ENCODE measurements around the gene SYT17.

DNA sequence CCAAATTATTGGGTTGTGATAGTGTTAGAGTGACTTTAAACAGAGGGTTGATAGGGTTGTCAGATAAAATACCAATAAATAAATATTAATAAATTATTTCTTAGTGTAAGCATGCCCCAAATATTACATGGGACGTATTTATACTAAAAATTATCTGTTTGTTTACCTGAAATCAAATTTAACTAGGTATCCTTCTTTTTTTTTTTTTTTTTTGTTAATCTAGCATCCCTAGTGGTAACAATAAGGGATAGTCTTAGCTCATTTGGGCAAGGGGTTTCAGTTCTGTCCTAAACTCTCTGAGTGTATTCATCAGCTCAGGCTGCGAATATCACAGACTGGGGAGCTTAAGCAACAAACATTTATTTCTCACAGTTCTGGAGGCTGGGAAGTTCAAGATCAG, 118.8 kb downstream of the SYT17 start:
- TF ChIP-seq POLR2A (IDR thresholded peaks at IDR 0.05; ENCODE audit: borderline replicate concordance, extremely low read depth, insufficient read depth, insufficient read length), result no peak
- TF ChIP-seq, protein P1, sequence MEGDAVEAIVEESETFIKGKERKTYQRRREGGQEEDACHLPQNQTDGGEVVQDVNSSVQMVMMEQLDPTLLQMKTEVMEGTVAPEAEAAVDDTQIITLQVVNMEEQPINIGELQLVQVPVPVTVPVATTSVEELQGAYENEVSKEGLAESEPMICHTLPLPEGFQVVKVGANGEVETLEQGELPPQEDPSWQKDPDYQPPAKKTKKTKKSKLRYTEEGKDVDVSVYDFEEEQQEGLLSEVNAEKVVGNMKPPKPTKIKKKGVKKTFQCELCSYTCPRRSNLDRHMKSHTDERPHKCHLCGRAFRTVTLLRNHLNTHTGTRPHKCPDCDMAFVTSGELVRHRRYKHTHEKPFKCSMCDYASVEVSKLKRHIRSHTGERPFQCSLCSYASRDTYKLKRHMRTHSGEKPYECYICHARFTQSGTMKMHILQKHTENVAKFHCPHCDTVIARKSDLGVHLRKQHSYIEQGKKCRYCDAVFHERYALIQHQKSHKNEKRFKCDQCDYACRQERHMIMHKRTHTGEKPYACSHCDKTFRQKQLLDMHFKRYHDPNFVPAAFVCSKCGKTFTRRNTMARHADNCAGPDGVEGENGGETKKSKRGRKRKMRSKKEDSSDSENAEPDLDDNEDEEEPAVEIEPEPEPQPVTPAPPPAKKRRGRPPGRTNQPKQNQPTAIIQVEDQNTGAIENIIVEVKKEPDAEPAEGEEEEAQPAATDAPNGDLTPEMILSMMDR (IDR thresholded peaks at IDR 0.05 in 2 of 3, conservative IDR thresholded peaks at IDR 0.05 in 1 of 3; ENCODE audit: borderline replicate concordance in 1 of 3, insufficient read depth in 1 of 3, low read depth in 2 of 3, low read length in 2 of 3), result no peak
